H1 (cell line): Measurements from ENCODE around the gene SH2D7.

Experiments used
- POLR2AphosphoS5 ChIP-seq: IDR thresholded peaks from 2 replicates; pipeline ENCODE4 v1.6.1; 2011; ENCODE audit warnings: low read depth, low read length
- SIRT6 ChIP-seq: IDR thresholded peaks from one replicate; pipeline ENCODE4 v1.7.1; 2012; ENCODE audit warnings: low read length, inconsistent platforms
- TAF1 ChIP-seq: IDR thresholded peaks from 2 replicates; pipeline ENCODE4 v1.6.1; 2011; ENCODE audit warnings: mild to moderate bottlenecking, low read depth, low read length
- YY1 ChIP-seq: IDR thresholded peaks from 2 replicates; pipeline ENCODE4 v1.6.1; 2011; ENCODE audit warnings: low read depth, mild to moderate bottlenecking, low read length
- TF ChIP-seq, protein P1 (sequence below), 3 experiments: IDR thresholded peaks; 1 replicate in 2 of 3; 2 replicates in 1 of 3; pipeline versions ENCODE4 v1.5.1 to v1.6.1; 2011; ENCODE audit warnings: low read length in 3 of 3, mild to moderate bottlenecking in 3 of 3, inconsistent platforms in 2 of 3, low read depth in 1 of 3, moderate library complexity in 1 of 3; ENCODE audit not compliant: insufficient read depth in 1 of 3; ENCODE audit errors: control extremely low read depth in 1 of 3

DNA sequence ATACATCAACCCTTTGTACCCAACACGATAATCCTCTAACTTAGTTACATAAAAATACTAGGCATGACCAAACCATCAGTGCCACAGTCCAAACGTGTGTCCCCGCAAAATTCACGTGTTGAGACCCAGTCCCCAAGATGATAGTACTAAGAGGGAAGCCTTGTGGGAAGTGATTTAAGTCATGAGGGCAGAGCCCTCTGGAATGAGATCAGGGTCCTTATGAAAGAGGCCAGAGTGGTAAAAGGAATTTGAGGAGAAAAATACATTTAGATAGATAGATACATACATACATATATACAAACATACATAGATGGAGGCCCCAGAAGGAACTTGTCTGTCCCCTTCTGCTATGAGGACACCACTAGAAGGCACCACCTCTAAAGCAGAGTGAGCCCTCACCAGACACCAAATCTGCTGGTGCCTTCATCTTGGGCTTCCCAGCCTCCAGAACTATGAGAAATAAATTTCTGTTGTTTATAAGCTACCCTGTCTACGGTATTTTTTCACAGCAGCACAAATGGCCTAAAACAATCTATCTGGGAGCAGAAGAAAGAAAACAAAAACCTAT, 22.8 kb upstream of the SH2D7 start:
- no peak for TF ChIP-seq POLR2AphosphoS5
- no peak for TF ChIP-seq SIRT6
- TF ChIP-seq, protein P1, sequence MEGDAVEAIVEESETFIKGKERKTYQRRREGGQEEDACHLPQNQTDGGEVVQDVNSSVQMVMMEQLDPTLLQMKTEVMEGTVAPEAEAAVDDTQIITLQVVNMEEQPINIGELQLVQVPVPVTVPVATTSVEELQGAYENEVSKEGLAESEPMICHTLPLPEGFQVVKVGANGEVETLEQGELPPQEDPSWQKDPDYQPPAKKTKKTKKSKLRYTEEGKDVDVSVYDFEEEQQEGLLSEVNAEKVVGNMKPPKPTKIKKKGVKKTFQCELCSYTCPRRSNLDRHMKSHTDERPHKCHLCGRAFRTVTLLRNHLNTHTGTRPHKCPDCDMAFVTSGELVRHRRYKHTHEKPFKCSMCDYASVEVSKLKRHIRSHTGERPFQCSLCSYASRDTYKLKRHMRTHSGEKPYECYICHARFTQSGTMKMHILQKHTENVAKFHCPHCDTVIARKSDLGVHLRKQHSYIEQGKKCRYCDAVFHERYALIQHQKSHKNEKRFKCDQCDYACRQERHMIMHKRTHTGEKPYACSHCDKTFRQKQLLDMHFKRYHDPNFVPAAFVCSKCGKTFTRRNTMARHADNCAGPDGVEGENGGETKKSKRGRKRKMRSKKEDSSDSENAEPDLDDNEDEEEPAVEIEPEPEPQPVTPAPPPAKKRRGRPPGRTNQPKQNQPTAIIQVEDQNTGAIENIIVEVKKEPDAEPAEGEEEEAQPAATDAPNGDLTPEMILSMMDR (IDR thresholded peaks at IDR 0.05; ENCODE audit: control extremely low read depth in 1 of 3, insufficient read depth in 1 of 3, low read depth in 1 of 3, low read length in 3 of 3): no peak
- TF ChIP-seq YY1: no peak
- no peak for TF ChIP-seq TAF1
